ENCODE data around the gene LIN7C.
"Not testable (repeated sequence)": the region's sequence is repeated elsewhere in the genome, so short reads cannot be mapped to it uniquely, and the experiment has no call there.

LIN7C gene

DNA sequence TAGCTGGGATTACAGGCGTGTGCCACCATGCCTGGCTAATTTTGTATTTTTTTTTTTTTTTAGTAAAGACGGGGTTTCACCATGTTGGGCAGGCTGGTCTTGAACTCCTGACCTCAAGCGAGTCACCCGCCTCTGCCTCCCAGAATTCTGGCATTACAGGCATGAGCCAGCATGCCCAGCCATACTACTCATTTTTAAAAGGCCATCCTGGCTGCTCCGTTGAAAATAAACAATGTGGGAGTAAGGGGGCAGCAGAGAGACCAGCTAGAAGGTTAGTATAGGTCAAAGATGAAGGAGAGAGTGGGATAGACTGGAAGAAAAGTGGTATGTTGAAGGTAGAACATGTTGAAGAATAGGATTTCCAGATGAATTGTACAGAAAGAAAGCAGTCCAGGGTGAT lies 17.6 kb upstream of the LIN7C start:
- H3K36me3 Mint-ChIP-seq (ENCODE audit: low read depth): no peaks in the 10 kb centered on the region
- H3K4me3 Mint-ChIP-seq: no peak overlapping the region
- H3K27me3 Mint-ChIP-seq: peaks cover under 1% of the 10 kb centered on the region

DNA sequence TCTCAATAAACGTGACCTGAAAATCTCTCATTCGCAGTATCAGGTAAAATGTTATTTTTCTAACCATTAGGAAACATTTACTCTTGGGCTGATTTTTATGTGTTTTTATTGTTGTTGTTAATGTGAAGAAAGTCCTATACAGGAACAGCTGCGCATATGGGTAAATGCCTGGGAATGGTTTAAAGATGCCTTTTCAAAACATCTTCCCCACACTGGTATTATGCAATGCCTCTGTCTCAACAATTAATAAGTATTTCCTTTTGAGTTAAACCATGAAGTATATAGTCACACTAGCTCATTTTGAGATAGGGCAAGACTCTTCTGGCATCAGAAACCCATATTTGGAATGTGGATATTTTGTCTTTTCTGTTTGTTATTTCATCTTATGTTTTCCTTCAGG lies 13.7 kb upstream of the LIN7C start:
- DNase-seq (no peak), ATAC-seq (no peak)
- peaks cover 6% of the 10 kb centered on the region for H3K27me3 Mint-ChIP-seq
- H3K4me1 Mint-ChIP-seq: no peaks in the 10 kb centered on the region
- no peak overlapping the region for H3K27ac Mint-ChIP-seq
- peaks cover 4% of the 10 kb centered on the region for H3K9me3 Mint-ChIP-seq
- no peak overlapping the region for H3K4me3 Mint-ChIP-seq
- H3K36me3 Mint-ChIP-seq (ENCODE audit: low read depth): no peaks in the 10 kb centered on the region

More for the DNA sequence above, 17.6 kb upstream of the LIN7C start:
- Mint-ChIP-seq H3K27ac (no peak overlapping the region), H3K4me1 (no peaks in the 10 kb centered on the region), H3K9me3 (no peaks in the 10 kb centered on the region)
- no peak for DNase-seq
- ATAC-seq: peak; percentile 20

GRCh38 chr11:27518518-27518917 lies 11.9 kb upstream of the LIN7C start:
- DNase-seq: no peak
- Mint-ChIP-seq H3K27ac (no peak overlapping the region), H3K4me3 (no peak overlapping the region), H3K9me3 (peaks cover 5% of the 10 kb centered on the region), H3K4me1 (no peaks in the 10 kb centered on the region), H3K36me3 (ENCODE audit: low read depth) (no peaks in the 10 kb centered on the region), H3K27me3 (peaks cover 6% of the 10 kb centered on the region)
- no peak for ATAC-seq

DNA sequence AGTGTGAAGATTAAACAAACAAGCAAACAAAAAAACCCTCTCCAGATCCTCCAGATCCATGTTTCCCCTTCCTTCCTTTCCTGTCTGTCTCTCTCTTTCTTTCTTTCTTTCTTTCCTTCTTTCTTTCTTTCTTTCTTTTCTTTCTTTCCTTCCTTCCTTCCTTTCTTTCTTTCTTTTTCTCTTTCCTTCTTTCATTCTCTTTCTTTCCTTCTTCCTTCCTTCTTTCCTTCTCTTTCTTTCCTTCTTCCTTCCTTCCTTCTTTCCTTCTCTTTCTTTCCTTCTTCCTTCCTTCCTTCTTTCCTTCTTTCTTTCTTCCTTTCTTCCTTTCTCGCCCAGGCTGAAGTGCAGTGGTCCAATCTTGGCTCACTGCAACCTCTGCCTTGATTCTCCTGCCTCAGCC lies 10.9 kb upstream of the LIN7C start:
- not testable (repeated sequence) for H3K4me3 Mint-ChIP-seq; H3K27me3 Mint-ChIP-seq; ATAC-seq; H3K9me3 Mint-ChIP-seq; H3K27ac Mint-ChIP-seq; H3K4me1 Mint-ChIP-seq; DNase-seq; H3K36me3 Mint-ChIP-seq (ENCODE audit: low read depth)

GRCh38 chr11:27514558-27514957 lies 8.0 kb upstream of the LIN7C start:
- no peaks in the 10 kb centered on the region for H3K36me3 Mint-ChIP-seq (ENCODE audit: low read depth)
- no peak overlapping the region for H3K27ac Mint-ChIP-seq
- no peak for ATAC-seq
- peaks cover 6% of the 10 kb centered on the region for H3K27me3 Mint-ChIP-seq
- no peaks in the 10 kb centered on the region for H3K4me1 Mint-ChIP-seq
- H3K4me3 Mint-ChIP-seq: no peak overlapping the region
- DNase-seq: no peak
- H3K9me3 Mint-ChIP-seq: peaks cover 5% of the 10 kb centered on the region

DNA sequence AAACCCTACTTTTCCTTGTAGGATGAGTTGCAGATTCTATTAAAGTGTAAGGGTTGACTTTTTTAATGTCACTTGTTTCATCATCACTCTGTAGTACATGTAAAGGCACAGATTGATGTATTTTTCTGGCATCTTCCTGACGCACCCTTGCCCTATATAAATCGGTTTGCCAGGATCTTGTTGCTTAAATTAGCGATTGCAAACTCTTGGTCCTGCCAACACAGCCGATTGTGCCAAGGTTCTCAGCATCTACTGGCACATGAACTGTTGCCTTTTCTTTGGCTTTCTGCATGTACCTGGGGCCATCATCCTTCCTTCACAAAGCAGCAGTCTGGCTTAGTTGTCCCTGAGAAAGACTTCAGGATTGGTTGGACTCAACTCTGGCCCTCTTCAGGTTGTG lies 7.5 kb upstream of the LIN7C start:
- no peak overlapping the region for H3K4me3 Mint-ChIP-seq

DNA sequence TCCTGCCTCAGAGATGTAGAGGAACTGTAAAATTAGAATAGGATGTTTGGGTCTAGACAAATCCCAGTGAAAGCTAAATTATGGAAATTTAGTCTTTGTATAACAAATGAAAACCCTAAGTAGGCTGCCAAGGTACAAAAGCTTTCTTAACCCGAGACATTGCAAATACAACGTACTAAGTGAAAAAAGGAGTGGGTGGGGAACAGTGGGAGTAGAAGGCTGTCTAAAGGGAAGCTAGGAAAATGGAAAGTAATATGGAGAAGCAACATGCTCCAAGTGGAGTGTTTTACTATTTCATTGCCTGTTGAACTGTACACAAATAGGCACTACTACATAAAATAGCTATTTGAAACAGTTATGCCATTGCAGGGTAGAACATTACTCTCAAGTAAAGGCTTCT lies 6.8 kb upstream of the LIN7C start:
- ATAC-seq (no peak), DNase-seq (no peak)
- Mint-ChIP-seq H3K9me3 (peaks cover 5% of the 10 kb centered on the region), H3K4me3 (no peak overlapping the region), H3K27ac (no peak overlapping the region), H3K27me3 (peaks cover 3% of the 10 kb centered on the region), H3K36me3 (ENCODE audit: low read depth) (peaks cover 3% of the 10 kb centered on the region), H3K4me1 (peaks cover 5% of the 10 kb centered on the region)

More for the DNA sequence above, 7.5 kb upstream of the LIN7C start:
- no peak overlapping the region for H3K27ac Mint-ChIP-seq
- DNase-seq (no peak), ATAC-seq (no peak)
- peaks cover 4% of the 10 kb centered on the region for H3K27me3 Mint-ChIP-seq
- H3K36me3 Mint-ChIP-seq (ENCODE audit: low read depth): no peaks in the 10 kb centered on the region
- H3K4me1 Mint-ChIP-seq: no peaks in the 10 kb centered on the region
- peaks cover 5% of the 10 kb centered on the region for H3K9me3 Mint-ChIP-seq

DNA sequence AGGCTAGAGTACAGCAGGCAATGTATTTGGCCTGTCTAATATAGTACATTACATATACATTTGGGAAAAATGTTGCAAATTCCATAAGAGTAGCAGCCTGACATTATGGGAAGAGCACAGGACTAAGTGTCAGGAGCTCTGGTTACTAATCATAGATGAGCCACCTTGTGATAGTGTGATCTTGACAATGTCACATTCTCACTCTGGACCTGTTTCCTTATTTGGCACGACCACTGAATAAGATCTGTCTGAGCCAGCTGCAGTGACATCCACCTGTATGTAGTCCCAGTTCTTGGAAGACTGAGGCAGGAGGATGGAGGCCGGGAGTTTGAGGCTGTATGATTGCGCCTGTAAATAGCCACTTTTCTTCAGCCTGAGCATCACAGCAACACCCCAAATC lies 5.7 kb upstream of the LIN7C start:
- peaks cover 3% of the 10 kb centered on the region for H3K36me3 Mint-ChIP-seq (ENCODE audit: low read depth)
- DNase-seq (no peak), ATAC-seq (no peak)
- peaks cover 5% of the 10 kb centered on the region for H3K9me3 Mint-ChIP-seq
- peaks cover 15% of the 10 kb centered on the region for H3K4me1 Mint-ChIP-seq
- peaks cover 3% of the 10 kb centered on the region for H3K27me3 Mint-ChIP-seq
- H3K27ac Mint-ChIP-seq: no peak overlapping the region
- H3K4me3 Mint-ChIP-seq: no peak overlapping the region

GRCh38 chr11:27509908-27510307 lies 3.3 kb upstream of the LIN7C start:
- Mint-ChIP-seq H3K27ac (no peak overlapping the region), H3K36me3 (ENCODE audit: low read depth) (peaks cover 3% of the 10 kb centered on the region), H3K4me3 (no peak overlapping the region), H3K4me1 (peaks cover 24% of the 10 kb centered on the region), H3K27me3 (no peaks in the 10 kb centered on the region), H3K9me3 (no peaks in the 10 kb centered on the region)
- DNase-seq (no peak), ATAC-seq (no peak)

GRCh38 chr11:27507557-27508322 lies 1.2 kb upstream of the LIN7C start:
- peak overlapping the region; percentile 95 for H3K4me3 Mint-ChIP-seq
- H3K27ac Mint-ChIP-seq: peak overlapping the region; percentile 89
- H3K27me3 Mint-ChIP-seq: no peaks in the 10 kb centered on the region
- DNase-seq (no peak), ATAC-seq (no peak)
- peaks cover 3% of the 10 kb centered on the region for H3K36me3 Mint-ChIP-seq (ENCODE audit: low read depth)
- H3K9me3 Mint-ChIP-seq: no peaks in the 10 kb centered on the region
- peaks cover 38% of the 10 kb centered on the region for H3K4me1 Mint-ChIP-seq

DNA sequence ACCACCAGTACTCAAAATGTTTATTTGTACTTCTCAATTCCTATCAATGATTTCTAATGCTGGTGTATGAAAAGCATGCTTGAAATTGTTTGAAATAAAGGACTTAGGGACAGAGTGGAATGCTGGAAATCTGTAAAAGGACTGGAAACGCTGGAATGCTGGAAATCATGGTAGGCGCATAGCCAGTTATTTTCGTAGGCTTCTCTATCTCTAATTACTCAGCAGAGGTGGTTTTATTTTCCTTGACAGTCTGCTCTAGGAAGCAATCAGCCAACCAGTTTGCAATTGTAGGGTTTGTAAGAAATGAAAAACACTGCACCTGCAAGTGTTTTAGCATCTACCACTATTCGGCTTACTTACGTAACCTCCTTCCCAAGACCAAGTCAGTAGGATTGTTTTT lies 788 bp downstream of the LIN7C start:
- ATAC-seq (no peak), DNase-seq (no peak)
- Mint-ChIP-seq H3K27ac (peak overlapping the region; percentile 89), H3K4me3 (peak overlapping the region; percentile 95), H3K27me3 (no peaks in the 10 kb centered on the region), H3K36me3 (ENCODE audit: low read depth) (peaks cover 8% of the 10 kb centered on the region), H3K4me1 (peaks cover 50% of the 10 kb centered on the region), H3K9me3 (no peaks in the 10 kb centered on the region)

GRCh38 chr11:27504205-27504604 lies 2.4 kb downstream of the LIN7C start:
- no peak overlapping the region for H3K27ac Mint-ChIP-seq
- DNase-seq (no peak), ATAC-seq (no peak)
- no peaks in the 10 kb centered on the region for H3K9me3 Mint-ChIP-seq
- H3K4me1 Mint-ChIP-seq: peaks cover 51% of the 10 kb centered on the region
- H3K4me3 Mint-ChIP-seq: no peak overlapping the region
- H3K27me3 Mint-ChIP-seq: no peaks in the 10 kb centered on the region
- H3K36me3 Mint-ChIP-seq (ENCODE audit: low read depth): peaks cover 20% of the 10 kb centered on the region

DNA sequence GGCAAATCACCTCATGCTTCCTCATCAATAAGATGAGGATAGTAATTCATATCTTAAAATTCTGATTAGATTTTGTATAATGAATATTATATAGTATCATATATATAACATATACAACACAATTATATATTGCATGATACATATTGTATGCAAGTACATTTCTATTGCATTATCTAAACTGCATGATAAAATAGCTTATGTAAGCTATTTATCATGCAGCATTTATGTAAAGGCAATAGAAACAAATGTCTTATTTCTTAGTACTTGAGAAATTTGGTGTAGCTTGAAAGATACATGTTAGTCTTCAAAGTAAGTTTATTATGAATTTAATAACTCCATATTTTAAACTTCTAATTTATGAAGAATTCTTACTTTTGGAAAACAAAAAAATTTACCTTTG lies 5.5 kb downstream of the LIN7C start:
- peaks cover 41% of the 10 kb centered on the region for H3K4me1 Mint-ChIP-seq

GRCh38 chr11:27497911-27498310 lies 8.7 kb downstream of the LIN7C start:
- H3K36me3 Mint-ChIP-seq (ENCODE audit: low read depth): peaks cover 35% of the 10 kb centered on the region
- H3K9me3 Mint-ChIP-seq: no peaks in the 10 kb centered on the region

More for the DNA sequence above, 5.5 kb downstream of the LIN7C start:
- no peaks in the 10 kb centered on the region for H3K27me3 Mint-ChIP-seq
- H3K27ac Mint-ChIP-seq: no peak overlapping the region
- peaks cover 30% of the 10 kb centered on the region for H3K36me3 Mint-ChIP-seq (ENCODE audit: low read depth)
- ATAC-seq (no peak), DNase-seq (no peak)
- H3K9me3 Mint-ChIP-seq: no peaks in the 10 kb centered on the region
- H3K4me3 Mint-ChIP-seq: no peak overlapping the region

GRCh38 chr11:27497284-27497866 lies 9.2 kb downstream of the LIN7C start:
- H3K9me3 Mint-ChIP-seq: no peaks in the 10 kb centered on the region
- peaks cover 35% of the 10 kb centered on the region for H3K36me3 Mint-ChIP-seq (ENCODE audit: low read depth)
- H3K27me3 Mint-ChIP-seq: no peaks in the 10 kb centered on the region
- ATAC-seq (no peak), DNase-seq (no peak)
- H3K4me3 Mint-ChIP-seq: no peak overlapping the region
- H3K4me1 Mint-ChIP-seq: peaks cover 16% of the 10 kb centered on the region
- H3K27ac Mint-ChIP-seq: no peak overlapping the region

More at GRCh38 chr11:27497911-27498310, 8.7 kb downstream of the LIN7C start:
- Mint-ChIP-seq H3K4me3 (no peak overlapping the region), H3K27ac (no peak overlapping the region), H3K27me3 (no peaks in the 10 kb centered on the region), H3K4me1 (peaks cover 20% of the 10 kb centered on the region)
- no peak for ATAC-seq
- no peak for DNase-seq
